ENCODE results near the gene PUS7.

Gene PUS7

GRCh38 chr7:105521717-105522463, at the start of gene PUS7:
Gene PUS7 (minus strand): TSS chr7:105522271. CDS start chr7:105508512, 13,759 bp downstream.
- peak within 1 kb of the TSS; percentile 84 for H3K9ac ChIP-seq (ENCODE audit: low read depth, low read length)
- H3K27ac ChIP-seq (ENCODE audit: low read depth, low read length): peak within 1 kb of the TSS; percentile 95
- peaks cover 4% of the 10 kb centered on the region for H3K4me1 ChIP-seq (ENCODE audit: control insufficient read depth, insufficient read depth, low read length)
- peak within 1 kb of the TSS; percentile 79 for H3K4me3 ChIP-seq (ENCODE audit: low read depth, low read length)
- peaks cover 18% of the 10 kb centered on the region for H3K36me3 ChIP-seq (ENCODE audit: control insufficient read depth, insufficient read depth, low read length)
- H3K9me3 ChIP-seq (ENCODE audit: control insufficient read depth, insufficient read depth, low read length): no peaks in the 10 kb centered on the region
- H3K27me3 ChIP-seq (ENCODE audit: control insufficient read depth, insufficient read depth, low read length): no peaks in the 10 kb centered on the region

- Histone ChIP-seq H3K4me1 (ENCODE audit: control insufficient read depth, insufficient read depth, low read length) (no peaks in the 10 kb centered on the region), H3K9ac (ENCODE audit: low read depth, low read length) (no peak overlapping the region), H3K36me3 (ENCODE audit: control insufficient read depth, insufficient read depth, low read length) (peaks cover 60% of the 10 kb centered on the region), H3K27me3 (ENCODE audit: control insufficient read depth, insufficient read depth, low read length) (no peaks in the 10 kb centered on the region), H3K27ac (ENCODE audit: low read depth, low read length) (no peak overlapping the region), H3K4me3 (ENCODE audit: low read depth, low read length) (no peak overlapping the region), H3K9me3 (ENCODE audit: control insufficient read depth, insufficient read depth, low read length) (no peaks in the 10 kb centered on the region)
Measured at GRCh38 chr7:105567821-105568220, 45.8 kb upstream of the PUS7 start.

GRCh38 chr7:105567024-105567423, 45.0 kb upstream of the PUS7 start:
- H3K36me3 ChIP-seq (ENCODE audit: control insufficient read depth, insufficient read depth, low read length): peaks cover 67% of the 10 kb centered on the region
- no peaks in the 10 kb centered on the region for H3K27me3 ChIP-seq (ENCODE audit: control insufficient read depth, insufficient read depth, low read length)
- H3K27ac ChIP-seq (ENCODE audit: low read depth, low read length): no peak overlapping the region
- H3K9me3 ChIP-seq (ENCODE audit: control insufficient read depth, insufficient read depth, low read length): no peaks in the 10 kb centered on the region
- no peaks in the 10 kb centered on the region for H3K4me1 ChIP-seq (ENCODE audit: control insufficient read depth, insufficient read depth, low read length)
- H3K4me3 ChIP-seq (ENCODE audit: low read depth, low read length): no peak overlapping the region
- H3K9ac ChIP-seq (ENCODE audit: low read depth, low read length): no peak overlapping the region

- no peaks in the 10 kb centered on the region for H3K4me1 ChIP-seq (ENCODE audit: control insufficient read depth, insufficient read depth, low read length)
- H3K9me3 ChIP-seq (ENCODE audit: control insufficient read depth, insufficient read depth, low read length): no peaks in the 10 kb centered on the region
- H3K4me3 ChIP-seq (ENCODE audit: low read depth, low read length): no peak overlapping the region
- no peaks in the 10 kb centered on the region for H3K27me3 ChIP-seq (ENCODE audit: control insufficient read depth, insufficient read depth, low read length)
- peaks cover 71% of the 10 kb centered on the region for H3K36me3 ChIP-seq (ENCODE audit: control insufficient read depth, insufficient read depth, low read length)
- no peak overlapping the region for H3K9ac ChIP-seq (ENCODE audit: low read depth, low read length)
- no peak overlapping the region for H3K27ac ChIP-seq (ENCODE audit: low read depth, low read length)
Measured at GRCh38 chr7:105565190-105565589, 43.1 kb upstream of the PUS7 start.

- no peaks in the 10 kb centered on the region for H3K9me3 ChIP-seq (ENCODE audit: control insufficient read depth, insufficient read depth, low read length)
- H3K9ac ChIP-seq (ENCODE audit: low read depth, low read length): no peak overlapping the region
- no peak overlapping the region for H3K4me3 ChIP-seq (ENCODE audit: low read depth, low read length)
- H3K36me3 ChIP-seq (ENCODE audit: control insufficient read depth, insufficient read depth, low read length): peaks cover 73% of the 10 kb centered on the region
- H3K27me3 ChIP-seq (ENCODE audit: control insufficient read depth, insufficient read depth, low read length): no peaks in the 10 kb centered on the region
- H3K27ac ChIP-seq (ENCODE audit: low read depth, low read length): no peak overlapping the region
- no peaks in the 10 kb centered on the region for H3K4me1 ChIP-seq (ENCODE audit: control insufficient read depth, insufficient read depth, low read length)
Measured at GRCh38 chr7:105559926-105560325, 37.9 kb upstream of the PUS7 start.

- no peaks in the 10 kb centered on the region for H3K9me3 ChIP-seq (ENCODE audit: control insufficient read depth, insufficient read depth, low read length)
- no peaks in the 10 kb centered on the region for H3K27me3 ChIP-seq (ENCODE audit: control insufficient read depth, insufficient read depth, low read length)
- no peak overlapping the region for H3K9ac ChIP-seq (ENCODE audit: low read depth, low read length)
- H3K27ac ChIP-seq (ENCODE audit: low read depth, low read length): no peak overlapping the region
- H3K4me3 ChIP-seq (ENCODE audit: low read depth, low read length): no peak overlapping the region
- peaks cover 66% of the 10 kb centered on the region for H3K36me3 ChIP-seq (ENCODE audit: control insufficient read depth, insufficient read depth, low read length)
- no peaks in the 10 kb centered on the region for H3K4me1 ChIP-seq (ENCODE audit: control insufficient read depth, insufficient read depth, low read length)
Measured at GRCh38 chr7:105538339-105538738, 16.3 kb upstream of the PUS7 start.

GRCh38 chr7:105532709-105533460, 10.8 kb upstream of the PUS7 start:
- peak overlapping the region; percentile 90 for H3K4me3 ChIP-seq (ENCODE audit: low read depth, low read length)
- peak overlapping the region; percentile 81; the same call in 1 of the 2 replicates for H3K9ac ChIP-seq (ENCODE audit: low read depth, low read length)
- no peak overlapping the region for H3K27ac ChIP-seq (ENCODE audit: low read depth, low read length)
- H3K36me3 ChIP-seq (ENCODE audit: control insufficient read depth, insufficient read depth, low read length): peaks cover 24% of the 10 kb centered on the region
- no peaks in the 10 kb centered on the region for H3K9me3 ChIP-seq (ENCODE audit: control insufficient read depth, insufficient read depth, low read length)
- no peaks in the 10 kb centered on the region for H3K27me3 ChIP-seq (ENCODE audit: control insufficient read depth, insufficient read depth, low read length)
- peaks cover 4% of the 10 kb centered on the region; the same call in 1 of the 2 replicates for H3K4me1 ChIP-seq (ENCODE audit: control insufficient read depth, insufficient read depth, low read length)

GRCh38 chr7:105531792-105532671, 10.0 kb upstream of the PUS7 start, which contains the start of gene RINT1:
Gene RINT1 (plus strand): TSS chr7:105532201. CDS start chr7:105532316, 115 bp downstream.
- no peaks in the 10 kb centered on the region for H3K27me3 ChIP-seq (ENCODE audit: control insufficient read depth, insufficient read depth, low read length)
- peaks cover 4% of the 10 kb centered on the region; the same call in 1 of the 2 replicates for H3K4me1 ChIP-seq (ENCODE audit: control insufficient read depth, insufficient read depth, low read length)
- H3K36me3 ChIP-seq (ENCODE audit: control insufficient read depth, insufficient read depth, low read length): peaks cover 16% of the 10 kb centered on the region
- no peaks in the 10 kb centered on the region for H3K9me3 ChIP-seq (ENCODE audit: control insufficient read depth, insufficient read depth, low read length)
- peak within 1 kb of the TSS; percentile 90 for H3K4me3 ChIP-seq (ENCODE audit: low read depth, low read length)
- peak within 1 kb of the TSS; percentile 81 for H3K9ac ChIP-seq (ENCODE audit: low read depth, low read length)
- H3K27ac ChIP-seq (ENCODE audit: low read depth, low read length): peak within 1 kb of the TSS; percentile 68

GRCh38 chr7:105530546-105530945, 8.5 kb upstream of the PUS7 start:
- no peak overlapping the region for H3K4me3 ChIP-seq (ENCODE audit: low read depth, low read length)
- H3K36me3 ChIP-seq (ENCODE audit: control insufficient read depth, insufficient read depth, low read length): peaks cover 8% of the 10 kb centered on the region; the same call in 1 of the 2 replicates
- H3K27me3 ChIP-seq (ENCODE audit: control insufficient read depth, insufficient read depth, low read length): no peaks in the 10 kb centered on the region
- no peak overlapping the region for H3K9ac ChIP-seq (ENCODE audit: low read depth, low read length)
- peaks cover 4% of the 10 kb centered on the region; the same call in 1 of the 2 replicates for H3K4me1 ChIP-seq (ENCODE audit: control insufficient read depth, insufficient read depth, low read length)
- no peak overlapping the region for H3K27ac ChIP-seq (ENCODE audit: low read depth, low read length)
- H3K9me3 ChIP-seq (ENCODE audit: control insufficient read depth, insufficient read depth, low read length): no peaks in the 10 kb centered on the region

- Histone ChIP-seq H3K9ac (ENCODE audit: low read depth, low read length) (no peak overlapping the region), H3K36me3 (ENCODE audit: control insufficient read depth, insufficient read depth, low read length) (peaks cover 8% of the 10 kb centered on the region; the same call in 1 of the 2 replicates), H3K4me1 (ENCODE audit: control insufficient read depth, insufficient read depth, low read length) (peaks cover 4% of the 10 kb centered on the region; the same call in 1 of the 2 replicates), H3K27ac (ENCODE audit: low read depth, low read length) (no peak overlapping the region), H3K27me3 (ENCODE audit: control insufficient read depth, insufficient read depth, low read length) (no peaks in the 10 kb centered on the region), H3K9me3 (ENCODE audit: control insufficient read depth, insufficient read depth, low read length) (no peaks in the 10 kb centered on the region), H3K4me3 (ENCODE audit: low read depth, low read length) (no peak overlapping the region)
Measured at GRCh38 chr7:105530126-105530525, 8.1 kb upstream of the PUS7 start.

Data from HUES48 (cell line).